HepG2 (cell line): Measurements from ENCODE around the gene SYVN1. TPM values are rescaled to one million over a fixed set of nuclear protein-coding genes. Genes with fewer than 3 reads are reported as not detected.

Experiments used
- CBX1 ChIP-seq: IDR thresholded peaks from one replicate; pipeline ENCODE4 v1.6.1; 2016; ENCODE audit warnings: antibody characterized with exemption, low read depth
- CREM ChIP-seq, 2 experiments: sonication (generic) in 1 of 2; formaldehyde crosslinking in 1 of 2; IDR thresholded peaks; 2 replicates each; pipeline versions ENCODE4 v1.4.0 to v1.6.1; 2016 to 2020; ENCODE audit warnings: antibody characterized with exemption in 1 of 2, mild to moderate bottlenecking in 1 of 2, missing genetic modification reagents in 1 of 2
- FOXK1 ChIP-seq: sonication (generic); formaldehyde crosslinking; IDR thresholded peaks from 2 replicates; pipeline ENCODE4 v1.4.0; 2020; ENCODE audit warnings: low read depth, missing genetic modification reagents, borderline replicate concordance
- HES4 ChIP-seq: sonication (generic); formaldehyde crosslinking; IDR thresholded peaks from 2 replicates; pipeline ENCODE4 v1.9.0; 2021; ENCODE audit warnings: mild to moderate bottlenecking, missing genetic modification reagents, borderline replicate concordance
- IRF2 ChIP-seq: IDR thresholded peaks from 2 replicates; pipeline ENCODE4 v1.6.1; 2018; ENCODE audit warnings: missing genetic modification reagents, missing compliant biosample characterization
- IRX3 ChIP-seq: sonication (generic); formaldehyde crosslinking; IDR thresholded peaks from 2 replicates; pipeline ENCODE4 v1.8.1; 2023; ENCODE audit warnings: mild to moderate bottlenecking, low read depth, missing genetic modification reagents, borderline replicate concordance
- MIXL1 ChIP-seq: IDR thresholded peaks from 2 replicates; pipeline ENCODE4 v1.6.1; 2016
- PHB2 ChIP-seq: fragments of 450-650 bp; IDR thresholded peaks from 2 replicates; pipeline ENCODE4 v1.6.1; 2018; ENCODE audit not compliant: partially characterized antibody
- SP5 ChIP-seq: IDR thresholded peaks from 2 replicates; pipeline ENCODE4 v1.6.1; 2016; ENCODE audit warnings: low read depth, borderline replicate concordance
- YEATS4 ChIP-seq: sonication (generic); formaldehyde crosslinking; IDR thresholded peaks from 2 replicates; pipeline ENCODE4 v1.4.0; 2020; ENCODE audit warnings: missing genetic modification reagents, borderline replicate concordance
- ZBTB38 ChIP-seq: sonication (generic); formaldehyde crosslinking; IDR thresholded peaks from 2 replicates; pipeline ENCODE4 v1.5.1; 2020; ENCODE audit warnings: mild to moderate bottlenecking, missing genetic modification reagents
- ZBTB7A ChIP-seq: sonication (generic); formaldehyde crosslinking; IDR thresholded peaks from 2 replicates; pipeline ENCODE4 v1.8.0; 2022; ENCODE audit warnings: mild to moderate bottlenecking, missing genetic modification reagents
- ZNF276 ChIP-seq: sonication (generic); formaldehyde crosslinking; IDR thresholded peaks from 2 replicates; pipeline ENCODE4 v1.4.0; 2020; ENCODE audit warnings: mild to moderate bottlenecking, low read depth, missing genetic modification reagents
- ZNF557 ChIP-seq: sonication (generic); formaldehyde crosslinking; IDR thresholded peaks from 2 replicates; pipeline ENCODE4 v1.4.0; 2020; ENCODE audit warnings: missing genetic modification reagents
- ZNF576 ChIP-seq: sonication (generic); formaldehyde crosslinking; IDR thresholded peaks from 2 replicates; pipeline ENCODE4 v1.4.0; 2020; ENCODE audit warnings: mild to moderate bottlenecking, missing genetic modification reagents
- ZNF670 ChIP-seq: sonication (generic); formaldehyde crosslinking; IDR thresholded peaks from 2 replicates; pipeline ENCODE4 v1.8.0; 2022; ENCODE audit warnings: mild to moderate bottlenecking, missing genetic modification reagents, borderline replicate concordance
- ZNF703 ChIP-seq: sonication (generic); formaldehyde crosslinking; IDR thresholded peaks from 2 replicates; pipeline ENCODE4 v1.5.1; 2020; ENCODE audit warnings: missing genetic modification reagents, mild to moderate bottlenecking, moderate library complexity, borderline replicate concordance
- polyA plus RNA-seq, 8 experiments: library from polyadenylated mRNA; depleted of rRNA in 3 of 8; stranded (reverse) in 7 of 8; unstranded in 1 of 8; fragments of >200 nt; fragmentation: Illumina TruSeq in 4 of 8; extraction: Trizol in 4 of 8; gene quantifications; 2 replicates each; pipeline versions ENCODE4 v1.2.1 to v1.2.3, GENCODE V29; 2011 to 2016; ENCODE audit warnings: low read depth in 4 of 8, missing spikeins in 1 of 8, mixed read lengths in 1 of 8; ENCODE audit not compliant: insufficient read depth in 1 of 8
- total RNA-seq, 5 experiments: library from RNA; depleted of rRNA; stranded (reverse); fragments of >200 nt; fragmentation: Illumina TruSeq; extraction: Trizol; gene quantifications; 2 replicates each; pipeline ENCODE4 v1.2.3, GENCODE V29; 2016; ENCODE audit warnings: low read depth in 1 of 5
- TF ChIP-seq, protein P1 (sequence below): sonication (generic); formaldehyde crosslinking; IDR thresholded peaks from 2 replicates; pipeline ENCODE4 v1.5.0; 2020; ENCODE audit warnings: missing genetic modification reagents
- TF ChIP-seq, protein P2 (sequence below): sonication (generic); formaldehyde crosslinking; IDR thresholded peaks from 2 replicates; pipeline ENCODE4 v1.4.0; 2020; ENCODE audit warnings: missing genetic modification reagents
- TF ChIP-seq, protein P3 (sequence below): sonication (generic); formaldehyde crosslinking; IDR thresholded peaks from 2 replicates; pipeline ENCODE4 v1.5.0; 2020; ENCODE audit warnings: missing genetic modification reagents
- TF ChIP-seq, protein P4 (sequence below): sonication (generic); formaldehyde crosslinking; conservative IDR thresholded peaks from 2 replicates; pipeline ENCODE4 v1.4.0; 2020; ENCODE audit warnings: missing genetic modification reagents
- TF ChIP-seq, protein P5 (sequence below): sonication (generic); formaldehyde crosslinking; IDR thresholded peaks from 2 replicates; pipeline ENCODE4 v1.8.1; 2022; ENCODE audit warnings: mild to moderate bottlenecking, missing genetic modification reagents

Gene SYVN1
- total and polyA plus RNA-seq, 2 of the 13 experiments (the other 11 are each of a cell fraction or from before 2014, with no cell fraction given) = 10.3 to 22.5 TPM

DNA sequence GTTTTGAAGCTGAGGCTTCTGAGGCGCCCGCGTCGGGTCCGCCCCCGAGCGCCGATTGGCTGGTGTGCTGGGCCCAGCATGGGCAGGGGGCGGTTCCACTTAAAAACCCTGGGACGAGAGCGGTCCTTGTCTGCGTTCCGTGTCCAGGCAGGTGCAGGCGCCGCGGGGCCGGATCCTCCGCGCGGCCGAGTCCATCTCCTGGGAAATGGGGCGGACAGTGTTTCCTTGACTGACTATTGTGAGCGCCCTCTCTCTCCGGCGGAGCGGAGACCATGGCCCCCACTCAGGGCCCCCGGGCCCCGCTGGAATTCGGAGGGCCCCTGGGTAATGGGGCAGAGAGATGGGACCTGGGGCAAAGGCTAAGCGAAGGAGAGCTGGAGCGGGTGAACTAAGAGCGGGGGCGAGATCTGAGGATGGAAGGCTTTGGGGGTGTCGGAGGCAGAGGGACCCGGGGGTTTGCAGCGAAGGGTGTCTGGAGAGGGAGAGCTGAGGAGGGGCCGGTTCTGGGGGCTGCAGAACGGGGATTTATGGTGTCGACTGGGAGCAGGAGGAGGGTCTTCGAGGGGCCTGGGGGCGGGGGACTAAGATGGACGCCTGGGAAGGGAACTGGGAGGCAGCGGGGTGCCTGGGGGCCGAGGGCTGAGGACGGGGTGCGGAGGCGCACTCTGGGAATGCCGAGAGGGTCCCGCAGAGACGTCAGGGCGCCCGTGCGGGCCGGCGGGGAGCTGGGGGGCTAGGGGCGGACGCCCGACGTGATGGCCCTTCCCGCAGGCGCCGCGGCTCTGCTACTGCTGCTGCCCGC lies 22.4 kb downstream of the SYVN1 start, which contains the start of gene TM7SF2 (continued):
- TF ChIP-seq, protein P1, sequence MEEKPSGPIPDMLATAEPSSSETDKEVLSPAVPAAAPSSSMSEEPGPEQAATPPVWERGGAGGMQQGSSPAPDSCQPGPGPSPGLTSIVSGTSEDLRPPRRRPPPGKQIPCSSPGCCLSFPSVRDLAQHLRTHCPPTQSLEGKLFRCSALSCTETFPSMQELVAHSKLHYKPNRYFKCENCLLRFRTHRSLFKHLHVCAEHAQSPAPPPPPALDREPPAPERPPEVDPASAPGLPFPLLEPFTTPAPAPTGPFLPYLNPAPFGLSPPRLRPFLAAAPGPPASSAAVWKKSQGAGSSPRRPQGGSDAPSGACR (CRISPR knock-in tag) = peak; percentile 3; the same call in 1 of the 2 replicates
- TF ChIP-seq HES4 (0 out of 2 replicates have a peak, but pooled peaks have one; percentile 38), ZBTB7A (CRISPR knock-in tag) (peak; percentile 35; the same call in 1 of the 2 replicates), ZBTB38 (CRISPR knock-in tag) (no peak), ZNF557 (CRISPR knock-in tag) (0 out of 2 replicates have a peak, but pooled peaks have one; percentile 48), ZNF670 (CRISPR knock-in tag) (no peak), ZNF703 (no peak), SP5 (CRISPR knock-in tag) (no peak), FOXK1 (no peak), YEATS4 (no peak; the same call in 1 of the 2 replicates), MIXL1 (CRISPR knock-in tag) (peak; percentile 49; the same call in 1 of the 2 replicates), ZNF276 (CRISPR knock-in tag) (no peak), IRX3 (CRISPR knock-in tag) (no peak), IRF2 (CRISPR knock-in tag) (no peak), CREM (IDR thresholded peaks at IDR 0.05) (0 out of 2 replicates have a peak, but pooled peaks have one; percentile 27), CREM (CRISPR knock-in tag; IDR thresholded peaks at IDR 0.05) (no peak), PHB2 (no peak), ZNF576 (no peak), CBX1 (peak; percentile 77)
- TF ChIP-seq, protein P2, sequence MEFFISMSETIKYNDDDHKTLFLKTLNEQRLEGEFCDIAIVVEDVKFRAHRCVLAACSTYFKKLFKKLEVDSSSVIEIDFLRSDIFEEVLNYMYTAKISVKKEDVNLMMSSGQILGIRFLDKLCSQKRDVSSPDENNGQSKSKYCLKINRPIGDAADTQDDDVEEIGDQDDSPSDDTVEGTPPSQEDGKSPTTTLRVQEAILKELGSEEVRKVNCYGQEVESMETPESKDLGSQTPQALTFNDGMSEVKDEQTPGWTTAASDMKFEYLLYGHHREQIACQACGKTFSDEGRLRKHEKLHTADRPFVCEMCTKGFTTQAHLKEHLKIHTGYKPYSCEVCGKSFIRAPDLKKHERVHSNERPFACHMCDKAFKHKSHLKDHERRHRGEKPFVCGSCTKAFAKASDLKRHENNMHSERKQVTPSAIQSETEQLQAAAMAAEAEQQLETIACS (CRISPR knock-in tag) = no peak
- TF ChIP-seq, protein P3, sequence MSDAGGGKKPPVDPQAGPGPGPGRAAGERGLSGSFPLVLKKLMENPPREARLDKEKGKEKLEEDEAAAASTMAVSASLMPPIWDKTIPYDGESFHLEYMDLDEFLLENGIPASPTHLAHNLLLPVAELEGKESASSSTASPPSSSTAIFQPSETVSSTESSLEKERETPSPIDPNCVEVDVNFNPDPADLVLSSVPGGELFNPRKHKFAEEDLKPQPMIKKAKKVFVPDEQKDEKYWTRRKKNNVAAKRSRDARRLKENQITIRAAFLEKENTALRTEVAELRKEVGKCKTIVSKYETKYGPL (CRISPR knock-in tag) = no peak; the same call in 1 of the 2 replicates
- TF ChIP-seq, protein P4, sequence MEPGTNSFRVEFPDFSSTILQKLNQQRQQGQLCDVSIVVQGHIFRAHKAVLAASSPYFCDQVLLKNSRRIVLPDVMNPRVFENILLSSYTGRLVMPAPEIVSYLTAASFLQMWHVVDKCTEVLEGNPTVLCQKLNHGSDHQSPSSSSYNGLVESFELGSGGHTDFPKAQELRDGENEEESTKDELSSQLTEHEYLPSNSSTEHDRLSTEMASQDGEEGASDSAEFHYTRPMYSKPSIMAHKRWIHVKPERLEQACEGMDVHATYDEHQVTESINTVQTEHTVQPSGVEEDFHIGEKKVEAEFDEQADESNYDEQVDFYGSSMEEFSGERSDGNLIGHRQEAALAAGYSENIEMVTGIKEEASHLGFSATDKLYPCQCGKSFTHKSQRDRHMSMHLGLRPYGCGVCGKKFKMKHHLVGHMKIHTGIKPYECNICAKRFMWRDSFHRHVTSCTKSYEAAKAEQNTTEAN (CRISPR knock-in tag) = no peak
- TF ChIP-seq, protein P5, sequence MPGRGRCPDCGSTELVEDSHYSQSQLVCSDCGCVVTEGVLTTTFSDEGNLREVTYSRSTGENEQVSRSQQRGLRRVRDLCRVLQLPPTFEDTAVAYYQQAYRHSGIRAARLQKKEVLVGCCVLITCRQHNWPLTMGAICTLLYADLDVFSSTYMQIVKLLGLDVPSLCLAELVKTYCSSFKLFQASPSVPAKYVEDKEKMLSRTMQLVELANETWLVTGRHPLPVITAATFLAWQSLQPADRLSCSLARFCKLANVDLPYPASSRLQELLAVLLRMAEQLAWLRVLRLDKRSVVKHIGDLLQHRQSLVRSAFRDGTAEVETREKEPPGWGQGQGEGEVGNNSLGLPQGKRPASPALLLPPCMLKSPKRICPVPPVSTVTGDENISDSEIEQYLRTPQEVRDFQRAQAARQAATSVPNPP (CRISPR knock-in tag) = no peak
